Tibial artery (tissue), 4 donors: ENCODE measurements around the gene IGSF21.

Experiments
- DNase-seq, 2 donors: peaks; one replicate each; pipeline ENCODE4 v3.0.0-alpha.2; 2019
- H3K27ac ChIP-seq, 2 donors: fragments of 200-600 bp; sonication (generic) in 1 of 2; 1 replicate in 1 of 2; 2 replicates in 1 of 2; pipeline ENCODE4 v1.5.1; 2018 to 2019; ENCODE audit warnings: mild to moderate bottlenecking in 1 of 2
- H3K27me3 ChIP-seq, 2 donors: fragments of 200-600 bp; sonication (generic) in 1 of 2; one replicate each; pipeline versions ENCODE4 v1.5.1 to v1.6.0; 2016 to 2019
- H3K36me3 ChIP-seq, 3 donors: fragments of 200-600 bp; sonication (generic) in 2 of 3; one replicate each; pipeline ENCODE4 v1.5.1; 2016 to 2019; ENCODE audit warnings: mild to moderate bottlenecking in 2 of 3
- H3K4me1 ChIP-seq, 4 donors: fragments of 200-600 bp; sonication (generic) in 2 of 4; 1 replicate in 3 of 4; 2 replicates in 1 of 4; pipeline ENCODE4 v1.5.1; 2016 to 2019
- H3K4me3 ChIP-seq, 2 donors: fragments of 200-600 bp; sonication (generic) in 1 of 2; 1 replicate in 1 of 2; 2 replicates in 1 of 2; pipeline ENCODE4 v1.5.1; 2018 to 2019; ENCODE audit warnings: mild to moderate bottlenecking in 2 of 2
- H3K9me3 ChIP-seq, 3 donors: fragments of 200-600 bp; sonication (generic) in 1 of 3; one replicate each; pipeline ENCODE4 v1.5.1; 2016 to 2019
- CTCF ChIP-seq, 2 experiments: fragments of 200-600 bp in 1 of 2; fragments of 450-650 bp in 1 of 2; IDR thresholded peaks; one replicate each; pipeline ENCODE4 v1.5.1; 2017 to 2019; ENCODE audit warnings: antibody characterized with exemption in 2 of 2, mild to moderate bottlenecking in 1 of 2, moderate library complexity in 1 of 2
- intact Hi-C: fragments of 100-400 bp; cut with DNase I; formaldehyde crosslinking; loops from one replicate; pipeline ENCODE4 v1.15.0; 2023; ENCODE audit warnings: low total_unique reads

Gene IGSF21

GRCh38 chr1:18299441-18300338, 192.1 kb downstream of the IGSF21 start:
- Histone ChIP-seq H3K27ac (no peak overlapping the region), H3K4me1 (no peaks in the 10 kb centered on the region), H3K9me3 (no peaks in the 10 kb centered on the region), H3K36me3 (no peaks in the 10 kb centered on the region), H3K4me3 (no peak overlapping the region), H3K27me3 (peaks cover 0 to 74% of the 10 kb centered on the region in 2 donors)
- peak; percentile 43 to 59 for TF ChIP-seq CTCF (IDR thresholded peaks at IDR 0.05)
- DNase-seq = no peak
- intact Hi-C loops = no loop called here

- TF ChIP-seq CTCF (IDR thresholded peaks at IDR 0.05) = no peak
- H3K9me3 ChIP-seq = no peaks in the 10 kb centered on the region
- DNase-seq = no peak
- no peaks in the 10 kb centered on the region for H3K4me1 ChIP-seq
- H3K4me3 ChIP-seq = no peak overlapping the region
- H3K36me3 ChIP-seq = no peaks in the 10 kb centered on the region
- no peak overlapping the region for H3K27ac ChIP-seq
- H3K27me3 ChIP-seq = peaks cover 0 to 67% of the 10 kb centered on the region in 2 donors
- intact Hi-C loops = no loop called here
These were observed 192.8 kb downstream of the IGSF21 start for GRCh38 chr1:18300376-18300775.

- intact Hi-C loops = no loop called here
- Histone ChIP-seq H3K4me3 (no peak overlapping the region), H3K36me3 (no peaks in the 10 kb centered on the region), H3K9me3 (no peaks in the 10 kb centered on the region), H3K4me1 (no peaks in the 10 kb centered on the region), H3K27ac (no peak overlapping the region), H3K27me3 (peaks cover 0 to 47% of the 10 kb centered on the region in 2 donors)
- no peak for DNase-seq
- peak in 1 of 2 experiments; percentile 17 for TF ChIP-seq CTCF (IDR thresholded peaks at IDR 0.05)
These were observed 195.3 kb downstream of the IGSF21 start for GRCh38 chr1:18302788-18303413.

- H3K27me3 ChIP-seq = peaks cover 0 to 51% of the 10 kb centered on the region in 2 donors
- H3K4me3 ChIP-seq = no peak overlapping the region
- no peak for DNase-seq
- no peak overlapping the region for H3K27ac ChIP-seq
- no peaks in the 10 kb centered on the region for H3K9me3 ChIP-seq
- intact Hi-C loops = no loop called here
- no peaks in the 10 kb centered on the region for H3K4me1 ChIP-seq
- H3K36me3 ChIP-seq = no peaks in the 10 kb centered on the region
- TF ChIP-seq CTCF (IDR thresholded peaks at IDR 0.05) = no peak
These were observed 196.7 kb downstream of the IGSF21 start for GRCh38 chr1:18304151-18304869.

- H3K27me3 ChIP-seq = peaks cover 0 to 49% of the 10 kb centered on the region in 2 donors
- no peaks in the 10 kb centered on the region for H3K9me3 ChIP-seq
- no peak for DNase-seq
- intact Hi-C loops = no loop called here
- H3K36me3 ChIP-seq = no peaks in the 10 kb centered on the region
- H3K27ac ChIP-seq = no peak overlapping the region
- no peak overlapping the region for H3K4me3 ChIP-seq
- TF ChIP-seq CTCF (IDR thresholded peaks at IDR 0.05) = no peak
- H3K4me1 ChIP-seq = no peaks in the 10 kb centered on the region
These were observed 197.7 kb downstream of the IGSF21 start for GRCh38 chr1:18305182-18305795.
